Measurements from ENCODE around the gene TAS2R14.

TAS2R14 gene

DNA sequence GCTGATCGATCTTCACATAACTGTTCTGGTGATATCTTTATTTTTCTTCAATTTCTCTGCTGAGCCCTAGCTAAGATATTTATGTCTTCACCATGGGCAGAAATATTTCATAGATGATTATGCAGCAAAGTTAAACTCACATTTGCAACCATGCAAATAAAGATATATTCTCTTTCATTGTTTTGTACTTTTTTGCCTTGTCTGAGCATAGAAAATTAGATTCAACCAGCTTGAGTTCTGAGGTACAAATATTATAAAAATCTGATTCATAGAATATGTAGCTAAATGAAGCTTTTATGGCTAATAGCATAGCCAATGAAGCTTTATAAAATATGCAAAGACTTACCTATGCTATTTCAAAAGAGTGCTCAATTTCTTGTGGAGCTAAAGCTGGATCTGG lies 29.6 kb downstream of the TAS2R14 start, which contains the start of gene TAS2R13:
Gene TAS2R13 (minus strand): TSS at position 101 of the 400 bp plus-strand sequence. CDS start 264 bp downstream, outside the sequence.
- no peak within 1 kb of the TSS for H3K4me3 ChIP-seq (ENCODE audit: insufficient read depth, low read length, poor library complexity, severe bottlenecking)
- H2AFZ ChIP-seq (ENCODE audit: low read depth, low read length, severe bottlenecking) = no peak within 1 kb of the TSS
- no peaks in the 10 kb centered on the region for H3K9me2 ChIP-seq (replicated peaks; ENCODE audit: insufficient read depth, low read length)
- no peaks in the 10 kb centered on the region for H3K9me3 ChIP-seq (ENCODE audit: insufficient read depth, low read length)
- no peaks in the 10 kb centered on the region for H3F3A ChIP-seq (ENCODE audit: insufficient read depth)
- no peaks in the 10 kb centered on the region for H3K36me3 ChIP-seq (ENCODE audit: low read length)
- no peak within 1 kb of the TSS for H3K9ac ChIP-seq (ENCODE audit: low read length)
- no peak within 1 kb of the TSS for H3K4me2 ChIP-seq (ENCODE audit: low read depth, low read length, poor library complexity, severe bottlenecking)
- no peaks in the 10 kb centered on the region for H3K79me2 ChIP-seq (ENCODE audit: insufficient read depth, low read length)
- TF ChIP-seq, protein P1, sequence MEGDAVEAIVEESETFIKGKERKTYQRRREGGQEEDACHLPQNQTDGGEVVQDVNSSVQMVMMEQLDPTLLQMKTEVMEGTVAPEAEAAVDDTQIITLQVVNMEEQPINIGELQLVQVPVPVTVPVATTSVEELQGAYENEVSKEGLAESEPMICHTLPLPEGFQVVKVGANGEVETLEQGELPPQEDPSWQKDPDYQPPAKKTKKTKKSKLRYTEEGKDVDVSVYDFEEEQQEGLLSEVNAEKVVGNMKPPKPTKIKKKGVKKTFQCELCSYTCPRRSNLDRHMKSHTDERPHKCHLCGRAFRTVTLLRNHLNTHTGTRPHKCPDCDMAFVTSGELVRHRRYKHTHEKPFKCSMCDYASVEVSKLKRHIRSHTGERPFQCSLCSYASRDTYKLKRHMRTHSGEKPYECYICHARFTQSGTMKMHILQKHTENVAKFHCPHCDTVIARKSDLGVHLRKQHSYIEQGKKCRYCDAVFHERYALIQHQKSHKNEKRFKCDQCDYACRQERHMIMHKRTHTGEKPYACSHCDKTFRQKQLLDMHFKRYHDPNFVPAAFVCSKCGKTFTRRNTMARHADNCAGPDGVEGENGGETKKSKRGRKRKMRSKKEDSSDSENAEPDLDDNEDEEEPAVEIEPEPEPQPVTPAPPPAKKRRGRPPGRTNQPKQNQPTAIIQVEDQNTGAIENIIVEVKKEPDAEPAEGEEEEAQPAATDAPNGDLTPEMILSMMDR (IDR thresholded peaks at IDR 0.05; ENCODE audit: insufficient read depth, low read length, poor library complexity, severe bottlenecking) = no peak
- no peak for TF ChIP-seq EZH2phosphoT487 (conservative IDR thresholded peaks at IDR 0.05; ENCODE audit: low read length)
- H4K20me1 ChIP-seq (ENCODE audit: low read depth, low read length) = no peaks in the 10 kb centered on the region
- H3K27me3 ChIP-seq (ENCODE audit: low read length) = no peaks in the 10 kb centered on the region
- H3K27ac ChIP-seq (ENCODE audit: low read depth, low read length) = no peak within 1 kb of the TSS

DNA sequence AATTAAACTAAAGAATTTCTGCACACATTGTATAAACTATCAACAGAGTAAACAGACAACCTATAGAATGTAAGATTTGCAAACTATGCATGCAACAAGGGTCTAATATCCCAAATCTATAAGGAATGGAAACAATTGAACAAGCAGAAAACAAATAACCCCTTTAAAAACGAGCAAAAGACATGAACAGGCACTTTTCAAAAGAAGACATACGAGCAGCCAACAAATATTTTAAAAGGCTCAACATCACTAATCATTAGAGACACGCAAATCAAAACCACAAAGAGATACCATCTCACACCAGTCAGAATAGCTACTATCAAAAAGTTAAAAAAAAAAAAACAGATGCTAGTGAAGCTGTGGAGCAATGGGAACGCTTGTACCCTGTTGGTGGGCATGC lies 34.4 kb downstream of the TAS2R14 start:
- Histone ChIP-seq H3F3A (ENCODE audit: insufficient read depth) (no peaks in the 10 kb centered on the region), H3K9me3 (ENCODE audit: insufficient read depth, low read length) (no peaks in the 10 kb centered on the region), H3K27ac (ENCODE audit: low read depth, low read length) (no peak overlapping the region), H2AFZ (ENCODE audit: low read depth, low read length, severe bottlenecking) (no peak overlapping the region), H3K9me2 (replicated peaks; ENCODE audit: insufficient read depth, low read length) (no peaks in the 10 kb centered on the region), H3K36me3 (ENCODE audit: low read length) (no peaks in the 10 kb centered on the region), H4K20me1 (ENCODE audit: low read depth, low read length) (no peaks in the 10 kb centered on the region), H3K4me3 (ENCODE audit: insufficient read depth, low read length, poor library complexity, severe bottlenecking) (no peak overlapping the region), H3K9ac (ENCODE audit: low read length) (no peak overlapping the region), H3K27me3 (ENCODE audit: low read length) (no peaks in the 10 kb centered on the region), H3K79me2 (ENCODE audit: insufficient read depth, low read length) (no peaks in the 10 kb centered on the region), H3K4me2 (ENCODE audit: low read depth, low read length, poor library complexity, severe bottlenecking) (no peak overlapping the region)
- TF ChIP-seq, protein P1 (IDR thresholded peaks at IDR 0.05; ENCODE audit: insufficient read depth, low read length, poor library complexity, severe bottlenecking) = no peak
- TF ChIP-seq EZH2phosphoT487 (conservative IDR thresholded peaks at IDR 0.05; ENCODE audit: low read length) = no peak

DNA sequence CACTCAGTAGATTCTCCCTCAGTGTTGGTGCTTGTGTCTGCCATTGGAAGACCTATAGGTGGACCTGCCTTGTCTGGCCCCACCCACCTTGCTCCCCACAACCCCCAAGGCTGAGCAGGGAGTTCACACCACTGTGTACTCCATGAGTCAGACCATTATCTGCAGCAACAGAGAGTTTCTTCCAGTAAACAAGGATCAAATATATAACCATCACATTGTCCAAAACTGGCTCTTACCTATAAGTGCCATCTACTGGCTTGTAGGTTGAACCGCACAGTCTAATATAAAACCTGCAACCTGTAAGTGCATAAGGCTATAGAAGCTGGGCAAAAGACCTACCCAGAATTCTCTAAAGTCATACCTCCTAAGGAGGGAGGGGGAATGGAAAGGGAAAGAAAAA lies 37.6 kb downstream of the TAS2R14 start:
- no peaks in the 10 kb centered on the region for H3K9me2 ChIP-seq (replicated peaks; ENCODE audit: insufficient read depth, low read length)
- no peak overlapping the region for H3K4me3 ChIP-seq (ENCODE audit: insufficient read depth, low read length, poor library complexity, severe bottlenecking)
- H3K79me2 ChIP-seq (ENCODE audit: insufficient read depth, low read length) = no peaks in the 10 kb centered on the region
- no peaks in the 10 kb centered on the region for H3K36me3 ChIP-seq (ENCODE audit: low read length)
- TF ChIP-seq, protein P1 (IDR thresholded peaks at IDR 0.05; ENCODE audit: insufficient read depth, low read length, poor library complexity, severe bottlenecking) = no peak
- TF ChIP-seq EZH2phosphoT487 (conservative IDR thresholded peaks at IDR 0.05; ENCODE audit: low read length) = no peak
- H3K27ac ChIP-seq (ENCODE audit: low read depth, low read length) = no peak overlapping the region
- H3K9me3 ChIP-seq (ENCODE audit: insufficient read depth, low read length) = no peaks in the 10 kb centered on the region
- H3K27me3 ChIP-seq (ENCODE audit: low read length) = no peaks in the 10 kb centered on the region
- H3K9ac ChIP-seq (ENCODE audit: low read length) = no peak overlapping the region
- H3K4me2 ChIP-seq (ENCODE audit: low read depth, low read length, poor library complexity, severe bottlenecking) = no peak overlapping the region
- H3F3A ChIP-seq (ENCODE audit: insufficient read depth) = no peaks in the 10 kb centered on the region
- H4K20me1 ChIP-seq (ENCODE audit: low read depth, low read length) = no peaks in the 10 kb centered on the region
- no peak overlapping the region for H2AFZ ChIP-seq (ENCODE audit: low read depth, low read length, severe bottlenecking)

All from SU-DHL-6 (cell line).